Gastroesophageal sphincter (tissue), 3 donors: ENCODE data around the gene SETDB1.

Experiments
- CTCF ChIP-seq, 4 experiments: fragments of 200-600 bp in 2 of 4; fragments of 450-650 bp in 2 of 4; sonication (generic) in 1 of 4; IDR thresholded peaks; one replicate each; pipeline ENCODE4 v1.5.1; 2017 to 2019; ENCODE audit warnings: antibody characterized with exemption in 4 of 4, mild to moderate bottlenecking in 2 of 4, moderate library complexity in 2 of 4
- EP300 ChIP-seq: sonication (generic); formaldehyde crosslinking; IDR thresholded peaks from one replicate; pipeline ENCODE4 v1.6.1; 2017; ENCODE audit warnings: antibody characterized with exemption, mild to moderate bottlenecking

DNA sequence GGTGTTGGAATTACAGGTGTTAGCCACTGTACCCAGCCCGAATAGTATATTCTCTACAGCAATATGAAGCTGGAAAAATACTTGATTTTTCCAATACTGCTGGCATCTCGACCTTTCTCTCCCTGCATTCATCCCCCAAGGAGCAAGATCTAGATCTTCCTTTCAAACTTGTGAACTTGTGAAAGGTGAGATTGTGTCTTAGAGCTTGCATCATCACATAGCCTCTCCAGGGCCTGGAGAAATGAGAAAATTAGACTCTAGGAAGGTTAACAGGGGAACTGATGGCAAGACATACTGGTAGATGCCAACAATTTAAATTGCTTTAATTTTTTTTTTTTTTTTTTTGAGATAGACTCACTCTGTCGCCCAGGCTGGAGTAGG lies 84.2 kb downstream of the SETDB1 start:
- no peak for TF ChIP-seq CTCF (IDR thresholded peaks at IDR 0.05)
- no peak for TF ChIP-seq EP300
